NCI-H345 treated with DMSO at 0.1 percent for 48 hours (cell line): Measurements from ENCODE around the gene GGCT.

Experiments used
- DNase-seq: peaks from one replicate; lab custom pipeline; 2025; ENCODE audit not compliant: unreplicated experiment; lab: John Stamatoyannopoulos, UW

Gene GGCT

GRCh38 chr7:30465046-30465810 lies 39.4 kb downstream of the GGCT start:
- no peak for DNase-seq

DNA sequence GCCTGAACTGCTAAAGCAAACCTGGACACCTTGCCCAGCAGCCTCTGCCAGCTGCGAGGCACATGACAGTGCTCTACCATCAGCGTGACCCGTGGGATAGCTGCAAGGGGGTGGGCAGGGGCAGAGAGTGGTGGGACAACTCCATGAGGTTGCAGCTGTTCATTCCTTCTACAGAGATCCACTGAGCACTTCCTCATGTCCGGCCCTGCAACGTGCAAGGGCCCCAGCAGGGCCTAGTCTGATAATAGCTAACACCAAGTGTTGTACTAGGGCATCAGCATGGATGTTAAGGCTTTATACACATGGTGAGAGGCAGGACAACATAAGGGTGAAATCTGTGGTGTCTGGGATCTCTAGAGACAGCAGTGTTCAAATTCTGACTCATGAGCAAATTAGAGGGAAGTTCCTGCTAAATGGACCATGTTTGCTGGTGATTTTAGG lies 40.4 kb downstream of the GGCT start:
- DNase-seq = no peak

- DNase-seq = no peak
These were observed 41.1 kb downstream of the GGCT start for GRCh38 chr7:30463405-30464145.

DNA sequence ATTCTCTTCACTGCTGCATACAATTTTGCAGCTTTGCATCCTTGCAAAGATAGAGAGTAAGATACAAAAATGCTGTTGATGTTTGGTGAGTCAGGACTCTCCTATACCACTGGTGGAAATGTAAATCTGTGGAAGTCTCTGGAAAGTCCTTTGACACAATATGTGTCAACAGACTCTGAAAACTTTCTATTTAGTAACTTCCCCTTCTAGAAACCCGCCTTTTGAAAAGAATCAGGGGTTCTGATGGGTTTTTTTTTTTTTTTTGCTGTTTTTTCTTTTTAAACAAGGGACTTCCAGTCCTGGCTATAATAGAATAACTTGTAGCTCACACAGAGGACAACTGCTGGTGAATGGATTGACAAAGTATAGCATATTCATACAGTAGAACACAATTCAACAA lies 42.5 kb downstream of the GGCT start:
- no peak for DNase-seq

GRCh38 chr7:30460246-30460633 lies 44.4 kb downstream of the GGCT start:
- no peak for DNase-seq

- DNase-seq = no peak
These were observed 44.9 kb downstream of the GGCT start for GRCh38 chr7:30459591-30460245.

DNA sequence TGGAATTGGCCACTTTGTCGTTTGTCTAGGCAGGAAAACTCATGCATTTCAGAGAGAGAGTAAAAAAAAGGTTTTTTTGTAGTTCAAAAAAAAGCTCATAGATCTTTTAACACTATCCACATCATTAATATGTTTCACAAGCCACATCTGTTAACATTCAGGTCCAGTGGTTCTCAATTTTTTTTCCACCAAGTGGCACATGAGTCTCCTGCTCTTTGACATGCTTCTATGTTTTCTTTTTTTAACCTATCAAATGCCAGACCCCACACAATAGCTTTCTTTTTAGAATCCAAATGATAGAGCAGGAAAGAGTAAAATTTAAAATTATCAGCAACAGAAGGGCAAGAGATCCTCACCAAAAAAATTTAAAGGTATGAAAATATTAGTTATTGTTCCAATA lies 46.3 kb downstream of the GGCT start:
- no peak for DNase-seq

DNA sequence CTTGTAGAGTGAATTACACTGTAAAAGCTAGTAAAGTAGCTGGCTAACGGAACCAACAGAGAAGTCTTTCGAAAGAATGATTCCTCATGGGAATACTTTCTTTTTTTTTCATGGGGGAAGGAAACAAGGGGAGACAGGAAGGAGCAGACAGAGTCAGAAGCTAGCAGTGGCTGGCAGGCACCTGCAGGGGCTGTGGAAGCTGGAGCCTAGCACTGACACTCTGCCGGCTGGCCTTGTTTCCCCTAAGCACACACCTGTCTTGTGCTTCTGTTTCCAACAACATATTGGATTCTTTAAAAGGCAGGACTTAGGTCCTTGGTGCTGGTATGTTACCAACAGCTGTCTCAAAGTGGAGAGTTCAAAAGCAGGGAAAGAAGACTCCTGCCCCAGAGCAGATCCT lies 50.7 kb downstream of the GGCT start:
- no peak for DNase-seq

DNA sequence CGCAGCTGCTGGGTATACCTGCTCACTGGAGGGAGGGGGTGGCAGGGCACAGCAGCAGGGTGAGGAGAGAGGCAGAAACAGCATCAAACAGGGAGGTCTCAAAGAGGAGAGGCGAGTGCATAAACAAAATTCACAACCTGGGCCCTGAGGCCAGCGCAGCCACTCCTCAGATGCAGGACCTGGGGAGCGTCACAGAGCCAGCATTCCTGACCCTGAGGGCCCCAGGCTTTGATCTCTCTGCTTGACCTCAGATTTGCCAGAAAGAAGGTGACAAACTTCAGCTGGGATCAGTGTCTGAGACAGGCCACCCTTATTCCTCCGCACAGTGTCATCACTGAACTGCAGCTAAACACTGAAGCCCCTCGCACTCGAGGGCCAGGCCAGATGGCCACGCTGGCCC lies 51.6 kb downstream of the GGCT start:
- no peak for DNase-seq

DNA sequence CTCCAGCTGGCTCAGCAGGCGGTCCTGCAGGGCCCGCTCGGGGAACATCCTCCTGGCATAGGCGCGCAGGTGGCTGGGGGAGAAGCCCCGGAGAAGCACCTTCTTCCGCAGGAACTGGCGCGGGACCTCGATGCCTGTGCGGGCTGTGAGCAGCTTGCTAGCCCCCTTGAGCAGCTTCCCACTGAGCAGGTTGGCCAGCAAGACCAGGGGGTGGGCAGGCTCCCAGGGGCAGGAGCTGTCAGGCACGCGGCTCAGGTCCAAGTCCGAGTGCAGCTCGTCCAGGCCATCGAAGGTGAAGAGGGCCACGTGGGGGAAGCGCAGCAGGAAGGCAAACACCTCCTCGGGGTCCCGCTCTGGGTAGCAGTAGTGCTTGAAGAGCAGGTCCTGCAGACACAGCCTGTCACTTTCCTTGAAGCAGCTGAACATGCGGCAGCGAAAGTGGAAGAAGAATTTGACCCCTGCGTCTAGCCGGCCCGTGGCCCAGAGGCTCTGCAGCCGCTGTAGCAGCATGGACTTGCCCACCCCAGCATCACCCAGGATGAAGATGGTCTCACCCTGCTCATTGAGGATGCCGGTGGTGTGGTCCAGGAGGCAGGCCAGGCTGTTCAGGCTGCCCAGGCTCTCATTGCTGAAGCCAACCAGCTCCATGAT lies 52.2 kb downstream of the GGCT start:
- DNase-seq = no peak

DNA sequence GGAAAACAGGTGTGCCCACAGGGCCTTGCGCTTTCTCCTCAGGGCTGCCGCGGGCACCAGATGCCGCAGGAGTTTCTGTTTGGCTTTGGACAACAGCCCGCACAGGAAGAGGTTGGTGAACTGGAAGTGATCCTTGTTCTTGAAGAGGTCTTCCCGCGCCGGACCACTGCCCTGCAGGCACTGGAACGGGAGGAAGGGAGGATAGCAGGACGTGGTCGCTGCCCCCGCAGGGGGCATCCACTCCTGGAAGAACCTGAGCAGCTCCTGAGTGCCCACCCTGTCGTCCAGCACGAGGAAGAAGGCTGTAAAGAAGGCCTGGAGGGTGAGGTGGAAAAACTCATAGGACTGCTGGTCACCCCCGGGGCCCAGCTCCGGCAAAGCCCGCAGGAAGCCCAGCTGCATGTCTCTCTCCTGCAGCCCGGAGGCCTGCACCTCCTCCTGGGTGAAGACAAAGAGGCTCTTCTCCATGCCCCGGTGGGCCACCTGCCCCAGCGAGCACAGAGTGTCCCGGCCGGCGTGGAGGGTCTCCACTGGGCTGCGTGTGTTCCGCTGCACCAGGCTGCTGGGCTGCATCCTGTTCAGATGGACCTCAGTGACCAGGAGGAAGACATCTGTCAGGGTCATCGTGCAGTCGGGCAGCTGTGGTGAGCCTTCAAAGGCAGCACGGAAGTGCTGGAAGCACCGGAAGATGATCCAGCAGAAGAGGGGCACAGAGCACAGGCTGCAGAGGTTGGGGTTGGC lies 52.9 kb downstream of the GGCT start:
- DNase-seq = no peak

DNA sequence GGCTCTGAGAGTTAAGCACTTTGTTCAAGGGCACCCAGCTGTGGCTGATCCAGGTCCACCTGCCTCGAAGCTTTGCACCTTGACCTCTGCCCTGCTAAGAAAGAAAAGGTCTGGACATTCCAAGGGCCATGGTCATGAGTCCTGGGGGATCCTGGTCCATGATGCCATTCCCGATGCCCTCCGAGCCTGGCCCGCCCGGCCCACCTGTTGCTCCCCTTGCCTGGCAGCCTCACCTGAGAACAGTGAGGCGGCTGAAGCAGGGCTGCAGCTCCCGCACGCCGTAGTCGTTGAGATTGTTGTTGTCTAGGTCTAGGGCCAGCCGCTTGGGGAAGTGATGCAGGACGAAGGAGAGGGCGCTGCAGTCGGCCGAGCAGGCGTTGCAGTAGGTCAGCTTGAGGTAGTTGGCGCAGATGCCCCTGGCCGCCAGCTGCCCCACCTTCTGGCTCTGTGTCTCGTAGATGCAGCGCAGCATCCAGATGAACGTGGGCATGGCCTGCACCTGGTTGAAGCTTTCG lies 53.6 kb downstream of the GGCT start:
- no peak for DNase-seq

GRCh38 chr7:30450240-30450982 lies 54.2 kb downstream of the GGCT start:
- no peak for DNase-seq

DNA sequence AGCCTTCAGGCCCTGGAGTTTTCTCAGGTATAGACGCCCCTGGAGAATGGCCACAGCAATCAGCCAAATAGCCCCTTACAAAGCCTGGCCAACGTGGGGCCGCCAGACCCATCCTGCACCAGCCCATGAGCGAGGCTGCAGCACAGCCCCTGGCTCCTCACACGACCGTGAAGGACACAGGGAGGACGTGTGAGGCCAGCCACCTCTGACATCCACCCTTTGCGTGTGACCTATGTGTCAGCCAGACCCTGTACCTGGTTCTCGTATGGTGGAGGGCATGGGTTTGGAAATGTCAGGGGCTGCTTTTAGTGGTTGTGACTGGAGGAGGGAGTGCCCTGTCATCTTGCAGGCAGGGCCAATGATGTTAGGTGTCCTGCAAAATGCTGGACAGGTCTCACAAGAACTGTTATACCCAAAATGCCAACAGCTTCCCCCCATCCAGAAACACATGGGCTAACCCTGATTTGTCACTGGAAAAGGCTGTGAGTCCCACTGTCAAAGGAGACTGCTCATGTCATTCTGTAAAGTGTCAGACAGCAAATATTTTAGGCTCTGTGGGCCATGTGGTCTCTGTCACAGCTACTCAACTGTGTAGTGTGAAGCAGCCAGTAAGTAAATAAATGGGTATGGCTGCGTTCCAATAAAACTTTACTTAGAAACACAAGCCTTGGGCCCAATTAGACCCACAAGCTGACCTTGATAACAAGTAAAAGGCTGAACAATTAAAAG lies 56.0 kb downstream of the GGCT start:
- DNase-seq = no peak

- no peak for DNase-seq
These were observed 57.2 kb downstream of the GGCT start for GRCh38 chr7:30447466-30447865.
